ENCODE results near the gene AGPAT1. TPM values are rescaled to one million over a fixed set of nuclear protein-coding genes. Genes with fewer than 3 reads are reported as not detected.

The AGPAT1 gene
- total and polyA plus RNA-seq, 2 of the 13 experiments (the other 11 are each of a cell fraction or from before 2014, with no cell fraction given): 51.3 to 139 TPM

- TF ChIP-seq ZNF639 (CRISPR knock-in tag; conservative IDR thresholded peaks at IDR 0.05) (no peak), ZNF605 (CRISPR knock-in tag; IDR thresholded peaks at IDR 0.05) (no peak), TIGD3 (CRISPR knock-in tag; IDR thresholded peaks at IDR 0.05; ENCODE audit: borderline replicate concordance) (no peak), ZNF703 (CRISPR knock-in tag; IDR thresholded peaks at IDR 0.05; ENCODE audit: borderline replicate concordance) (no peak), CSRNP1 (CRISPR knock-in tag; IDR thresholded peaks at IDR 0.05) (no peak), ZNF569 (CRISPR knock-in tag; IDR thresholded peaks at IDR 0.05; ENCODE audit: borderline replicate concordance) (no peak), ZMYM3 (CRISPR knock-in tag; IDR thresholded peaks at IDR 0.05) (no peak), LCORL (IDR thresholded peaks at IDR 0.05) (no peak), LCORL (CRISPR knock-in tag; IDR thresholded peaks at IDR 0.05) (0 out of 2 replicates have a peak, but pooled peaks have one; percentile 39), ASH2L (IDR thresholded peaks at IDR 0.05; ENCODE audit: insufficient read length, low read depth, low read length) (no peak), MYNN (CRISPR knock-in tag; IDR thresholded peaks at IDR 0.05; ENCODE audit: low read depth) (no peak), ZNF18 (CRISPR knock-in tag; IDR thresholded peaks at IDR 0.05; ENCODE audit: insufficient replicate concordance) (peak; percentile 67), ELF3 (CRISPR knock-in tag; IDR thresholded peaks at IDR 0.05) (peak; percentile 86), DR1 (CRISPR knock-in tag; IDR thresholded peaks at IDR 0.05) (no peak), RORA (CRISPR knock-in tag; IDR thresholded peaks at IDR 0.05) (no peak), SAP130 (CRISPR knock-in tag; IDR thresholded peaks at IDR 0.05; ENCODE audit: low read depth) (peak; percentile 89), KAT8 (CRISPR knock-in tag; IDR thresholded peaks at IDR 0.05) (peak; percentile 51; the same call in 1 of the 2 replicates), ZNF577 (CRISPR knock-in tag; IDR thresholded peaks at IDR 0.05; ENCODE audit: borderline replicate concordance, low read depth) (no peak), CBX2 (IDR thresholded peaks at IDR 0.05; ENCODE audit: low read depth, low read length) (no peak), CBX2 (CRISPR knock-in tag; IDR thresholded peaks at IDR 0.05; ENCODE audit: low read depth) (no peak), PHB2 (IDR thresholded peaks at IDR 0.05; ENCODE audit: partially characterized antibody) (no peak), TOPORS (CRISPR knock-in tag; IDR thresholded peaks at IDR 0.05) (no peak)
These were observed 14.4 kb upstream of the AGPAT1 start, which contains the start of gene PBX2 (continued) for GRCh38 chr6:32190054-32190851.
